Parathyroid adenoma (tissue), 2 donors: ENCODE measurements around the gene SEPTIN5.

Experiments
- H2AFZ ChIP-seq: fragments of 300-600 bp; sonication (generic); one replicate; pipeline ENCODE4 v1.7.0; 2017; ENCODE audit warnings: antibody characterized with exemption, mild to moderate bottlenecking
- H3K27ac ChIP-seq: fragments of 300-600 bp; sonication (generic); one replicate; pipeline ENCODE4 v1.7.0; 2017
- H3K27me3 ChIP-seq: fragments of 300-600 bp; sonication (generic); one replicate; pipeline ENCODE4 v1.7.0; 2017; ENCODE audit warnings: low read length; ENCODE audit not compliant: control insufficient read depth, insufficient read depth
- H3K36me3 ChIP-seq: fragments of 300-600 bp; sonication (generic); one replicate; pipeline ENCODE4 v1.7.0; 2017; ENCODE audit warnings: low read length; ENCODE audit not compliant: control insufficient read depth, insufficient read depth
- H3K4me1 ChIP-seq: fragments of 300-600 bp; sonication (generic); one replicate; pipeline ENCODE4 v1.7.0; 2017; ENCODE audit warnings: control low read depth
- H3K4me2 ChIP-seq: fragments of 300-600 bp; sonication (generic); one replicate; pipeline ENCODE4 v1.7.0; 2017; ENCODE audit warnings: low read length
- H3K4me3 ChIP-seq: fragments of 300-600 bp; sonication (generic); one replicate; pipeline ENCODE4 v1.7.0; 2017; ENCODE audit warnings: low read depth, low read length
- H3K79me2 ChIP-seq: fragments of 300-600 bp; sonication (generic); one replicate; pipeline ENCODE4 v1.7.0; 2017; ENCODE audit warnings: control low read depth
- H3K9ac ChIP-seq: fragments of 300-600 bp; sonication (generic); one replicate; pipeline ENCODE4 v1.7.0; 2017; ENCODE audit warnings: mild to moderate bottlenecking
- H3K9me3 ChIP-seq: fragments of 300-600 bp; sonication (generic); one replicate; pipeline ENCODE4 v1.7.0; 2017; ENCODE audit warnings: low read length; ENCODE audit not compliant: control insufficient read depth
- CTCF ChIP-seq: fragments of 300-600 bp; sonication (generic); IDR thresholded peaks from one replicate; pipeline ENCODE4 v1.7.0; 2017; ENCODE audit warnings: antibody characterized with exemption, mild to moderate bottlenecking
- donor health status: primary hyperparathyroidism.

SEPTIN5 gene

GRCh38 chr22:19714312-19715187 lies at the start of gene SEPTIN5:
TSS of gene SEPTIN5 (plus strand) at chr22:19714503. CDS start at chr22:19714589, 86 bp downstream.
- H2AFZ ChIP-seq: peak within 1 kb of the TSS; percentile 90
- H3K4me1 ChIP-seq: no peaks in the 10 kb centered on the region
- peak within 1 kb of the TSS; percentile 63 for H3K4me3 ChIP-seq
- H3K79me2 ChIP-seq: no peaks in the 10 kb centered on the region
- no peaks in the 10 kb centered on the region for H3K27me3 ChIP-seq
- peak within 1 kb of the TSS; percentile 28 for H3K9ac ChIP-seq
- no peaks in the 10 kb centered on the region for H3K9me3 ChIP-seq
- no peak for TF ChIP-seq CTCF
- H3K27ac ChIP-seq: peak within 1 kb of the TSS; percentile 42
- peak within 1 kb of the TSS; percentile 86 for H3K4me2 ChIP-seq
- H3K36me3 ChIP-seq: no peaks in the 10 kb centered on the region

- H2AFZ ChIP-seq: no peak overlapping the region
- TF ChIP-seq CTCF: no peak
- H3K4me3 ChIP-seq: no peak overlapping the region
- no peak overlapping the region for H3K27ac ChIP-seq
- no peaks in the 10 kb centered on the region for H3K9me3 ChIP-seq
- no peaks in the 10 kb centered on the region for H3K27me3 ChIP-seq
- no peaks in the 10 kb centered on the region for H3K36me3 ChIP-seq
- H3K79me2 ChIP-seq: no peaks in the 10 kb centered on the region
- H3K4me2 ChIP-seq: no peak overlapping the region
- H3K4me1 ChIP-seq: peaks cover 9% of the 10 kb centered on the region
- H3K9ac ChIP-seq: no peak overlapping the region
Observed at GRCh38 chr22:19664951-19665783, 49.1 kb upstream of the SEPTIN5 start.

GRCh38 chr22:19665784-19666672 lies 48.3 kb upstream of the SEPTIN5 start:
- Histone ChIP-seq H2AFZ (no peak overlapping the region), H3K4me1 (peaks cover 9% of the 10 kb centered on the region), H3K4me3 (no peak overlapping the region), H3K27ac (no peak overlapping the region), H3K9me3 (no peaks in the 10 kb centered on the region), H3K79me2 (no peaks in the 10 kb centered on the region), H3K9ac (no peak overlapping the region), H3K36me3 (no peaks in the 10 kb centered on the region), H3K4me2 (no peak overlapping the region), H3K27me3 (no peaks in the 10 kb centered on the region)
- TF ChIP-seq CTCF: no peak

GRCh38 chr22:19666673-19667593 lies 47.4 kb upstream of the SEPTIN5 start:
- Histone ChIP-seq H3K27me3 (no peaks in the 10 kb centered on the region), H3K9me3 (no peaks in the 10 kb centered on the region), H2AFZ (no peak overlapping the region), H3K9ac (no peak overlapping the region), H3K79me2 (no peaks in the 10 kb centered on the region), H3K4me1 (peaks cover 9% of the 10 kb centered on the region), H3K4me3 (no peak overlapping the region), H3K27ac (no peak overlapping the region), H3K36me3 (no peaks in the 10 kb centered on the region), H3K4me2 (no peak overlapping the region)
- no peak for TF ChIP-seq CTCF
